Thyroid gland (tissue), 4 donors: ENCODE data around the gene PLCG2. TPM values are rescaled to one million over a fixed set of nuclear protein-coding genes. Genes with fewer than 3 reads are reported as not detected.
"Not testable (repeated sequence)": the region's sequence is repeated elsewhere in the genome, so short reads cannot be mapped to it uniquely, and the experiment has no call there.

ENCODE experiments used
- DNase-seq, 2 donors: peaks; one replicate each; pipeline ENCODE4 v3.0.0-alpha.2; 2019
- H3K27ac ChIP-seq, 3 donors: fragments of 200-600 bp; sonication (generic); 1 replicate in 2 of 3; 2 replicates in 1 of 3; pipeline ENCODE4 v1.5.1; 2016 to 2019; ENCODE audit warnings: mild to moderate bottlenecking in 1 of 3, moderate library complexity in 1 of 3
- H3K27me3 ChIP-seq: fragments of 200-600 bp; sonication (generic); one replicate; pipeline ENCODE4 v1.5.1; 2019
- H3K36me3 ChIP-seq, 2 donors: fragments of 200-600 bp; sonication (generic); one replicate each; pipeline ENCODE4 v1.5.1; 2016 to 2019
- H3K4me1 ChIP-seq, 2 donors: fragments of 200-600 bp; sonication (generic); one replicate each; pipeline ENCODE4 v1.5.1; 2017 to 2019
- H3K4me3 ChIP-seq, 3 donors: fragments of 200-600 bp; sonication (generic); replicated peaks in 1 of 3; 1 replicate in 2 of 3; 2 replicates in 1 of 3; pipeline ENCODE4 v1.5.1; 2016; ENCODE audit warnings: mild to moderate bottlenecking in 1 of 3
- H3K9me3 ChIP-seq: fragments of 200-600 bp; sonication (generic); one replicate; pipeline ENCODE4 v1.5.1; 2017
- POLR2A ChIP-seq, 2 donors: fragments of 450-650 bp; IDR thresholded peaks; one replicate each; pipeline ENCODE4 v1.6.1; 2017; ENCODE audit warnings: antibody characterized with exemption in 2 of 2, mild to moderate bottlenecking in 2 of 2, moderate library complexity in 1 of 2
- WGBS, 2 donors: methylation state at CpG; one replicate each; pipeline ENCODE4 v1.1.5; 2017; 5-methylcytosine and 5-hydroxymethylcytosine counted together
- intact Hi-C: fragments of 100-400 bp; cut with DNase I; formaldehyde crosslinking; loops from one replicate; pipeline ENCODE4 v1.15.1; 2023
- total RNA-seq, 4 donors: library from RNA; depleted of rRNA; stranded (reverse); fragments of >200 nt; gene quantifications; one replicate each; pipeline ENCODE4 v1.2.3, GENCODE V29; 2016
- TF ChIP-seq, protein P1 (sequence below), 6 experiments: fragments of 200-600 bp in 3 of 6; fragments of 450-650 bp in 3 of 6; sonication (generic) in 3 of 6; IDR thresholded peaks; one replicate each; pipeline ENCODE4 v1.5.1; 2016 to 2019; ENCODE audit warnings: antibody characterized with exemption in 6 of 6, mild to moderate bottlenecking in 2 of 6, inconsistent platforms in 1 of 6, moderate library complexity in 1 of 6

Gene PLCG2
- total RNA-seq, 4 donors from 2014 or later = 9.2 to 12.1 (median 10.3) TPM

GRCh38 chr16:82005027-82005830, 226.1 kb downstream of the PLCG2 start:
- no peak overlapping the region for H3K4me3 ChIP-seq
- WGBS, 2 donors = 71 to 80% methylated on average over 6 of the region's 6 CpGs
- DNase-seq = no peak
- H3K27me3 ChIP-seq = no peaks in the 10 kb centered on the region
- TF ChIP-seq, protein P1, sequence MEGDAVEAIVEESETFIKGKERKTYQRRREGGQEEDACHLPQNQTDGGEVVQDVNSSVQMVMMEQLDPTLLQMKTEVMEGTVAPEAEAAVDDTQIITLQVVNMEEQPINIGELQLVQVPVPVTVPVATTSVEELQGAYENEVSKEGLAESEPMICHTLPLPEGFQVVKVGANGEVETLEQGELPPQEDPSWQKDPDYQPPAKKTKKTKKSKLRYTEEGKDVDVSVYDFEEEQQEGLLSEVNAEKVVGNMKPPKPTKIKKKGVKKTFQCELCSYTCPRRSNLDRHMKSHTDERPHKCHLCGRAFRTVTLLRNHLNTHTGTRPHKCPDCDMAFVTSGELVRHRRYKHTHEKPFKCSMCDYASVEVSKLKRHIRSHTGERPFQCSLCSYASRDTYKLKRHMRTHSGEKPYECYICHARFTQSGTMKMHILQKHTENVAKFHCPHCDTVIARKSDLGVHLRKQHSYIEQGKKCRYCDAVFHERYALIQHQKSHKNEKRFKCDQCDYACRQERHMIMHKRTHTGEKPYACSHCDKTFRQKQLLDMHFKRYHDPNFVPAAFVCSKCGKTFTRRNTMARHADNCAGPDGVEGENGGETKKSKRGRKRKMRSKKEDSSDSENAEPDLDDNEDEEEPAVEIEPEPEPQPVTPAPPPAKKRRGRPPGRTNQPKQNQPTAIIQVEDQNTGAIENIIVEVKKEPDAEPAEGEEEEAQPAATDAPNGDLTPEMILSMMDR (IDR thresholded peaks at IDR 0.05) = no peak
- no peak for TF ChIP-seq POLR2A (IDR thresholded peaks at IDR 0.05)
- H3K36me3 ChIP-seq = peaks cover 0 to 3% of the 10 kb centered on the region in 2 donors
- H3K4me1 ChIP-seq = peaks cover under 1 to 4% of the 10 kb centered on the region in 2 donors
- H3K9me3 ChIP-seq = no peaks in the 10 kb centered on the region
- H3K27ac ChIP-seq = no peak overlapping the region
- intact Hi-C loops = no loop called here

GRCh38 chr16:82006036-82006435, 226.9 kb downstream of the PLCG2 start:
- no peak for DNase-seq
- intact Hi-C loops = no loop called here
- no peak for TF ChIP-seq POLR2A (IDR thresholded peaks at IDR 0.05)
- TF ChIP-seq, protein P1 (IDR thresholded peaks at IDR 0.05) = no peak
- no peak overlapping the region for H3K27ac ChIP-seq
- H3K36me3 ChIP-seq = no peaks in the 10 kb centered on the region
- H3K4me3 ChIP-seq = no peak overlapping the region
- H3K27me3 ChIP-seq = no peaks in the 10 kb centered on the region
- no peaks in the 10 kb centered on the region for H3K9me3 ChIP-seq
- peaks cover 4 to 7% of the 10 kb centered on the region in 2 donors for H3K4me1 ChIP-seq
- WGBS, 2 donors = 93 to 95% methylated on average over 5 of the region's 5 CpGs

DNA sequence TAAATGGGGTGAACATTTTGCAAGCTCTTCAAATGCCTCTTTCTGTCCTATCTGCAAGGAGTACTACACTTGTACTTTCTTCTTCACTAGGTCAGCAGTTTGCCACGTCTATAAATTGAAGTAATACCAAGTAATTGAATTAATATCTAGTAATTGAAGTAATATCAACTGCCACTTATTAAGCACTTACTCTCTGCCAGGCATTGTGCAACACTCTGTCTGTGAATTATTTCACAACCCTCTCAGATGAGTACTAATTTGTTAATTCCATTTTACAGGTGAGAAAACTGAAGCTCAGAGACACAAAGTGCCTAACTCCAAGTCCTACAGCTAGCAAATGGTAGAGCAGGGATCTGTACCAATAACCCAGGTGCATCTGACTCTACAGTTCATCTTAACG, 228.1 kb downstream of the PLCG2 start:
- H3K36me3 ChIP-seq = no peaks in the 10 kb centered on the region
- no peak overlapping the region for H3K27ac ChIP-seq
- no peaks in the 10 kb centered on the region for H3K9me3 ChIP-seq
- no peaks in the 10 kb centered on the region for H3K27me3 ChIP-seq
- intact Hi-C loops = no loop called here
- peaks cover 4 to 7% of the 10 kb centered on the region in 2 donors for H3K4me1 ChIP-seq
- TF ChIP-seq POLR2A (IDR thresholded peaks at IDR 0.05) = no peak
- TF ChIP-seq, protein P1 (IDR thresholded peaks at IDR 0.05) = no peak
- DNase-seq = no peak
- 85 to 93% methylated on average over 2 of the region's 2 CpGs for WGBS, 2 donors
- no peak overlapping the region for H3K4me3 ChIP-seq

GRCh38 chr16:82008957-82009592, 230.0 kb downstream of the PLCG2 start:
- WGBS, 2 donors = 91 to 96% methylated on average over 7 to 8 of the region's 9 CpGs
- Histone ChIP-seq H3K4me3 (no peak overlapping the region), H3K9me3 (no peaks in the 10 kb centered on the region), H3K27ac (no peak overlapping the region), H3K4me1 (peaks cover 0 to 7% of the 10 kb centered on the region in 2 donors), H3K27me3 (no peaks in the 10 kb centered on the region), H3K36me3 (no peaks in the 10 kb centered on the region)
- no peak for TF ChIP-seq POLR2A (IDR thresholded peaks at IDR 0.05)
- TF ChIP-seq, protein P1 (IDR thresholded peaks at IDR 0.05) = no peak
- no peak for DNase-seq
- intact Hi-C loops = no loop called here

- H3K4me1 ChIP-seq, H3K9me3 ChIP-seq, H3K36me3 ChIP-seq, H3K27ac ChIP-seq, H3K4me3 ChIP-seq, H3K27me3 ChIP-seq, intact Hi-C loops, DNase-seq: not testable (repeated sequence)
- WGBS, 2 donors = 93 to 94% methylated on average over 4 of the region's 4 CpGs
These were observed 230.7 kb downstream of the PLCG2 start for GRCh38 chr16:82009789-82010188.
